GM06990 (cell line): ENCODE measurements around the gene HEMK1.

Source experiments
- DNase-seq: peaks from one replicate; pipeline ENCODE4 v3.0.0-alpha.2; 2011; ENCODE audit not compliant: insufficient read length; ENCODE audit errors: extremely low read depth
- H3K27me3 ChIP-seq: replicated peaks from 2 replicates; pipeline ENCODE4 v1.6.0; 2011; ENCODE audit warnings: low read length; ENCODE audit not compliant: control insufficient read depth, insufficient read depth
- H3K36me3 ChIP-seq: 2 replicates; pipeline ENCODE4 v1.5.1; 2011; ENCODE audit warnings: low read length; ENCODE audit not compliant: control insufficient read depth, insufficient read depth
- H3K4me3 ChIP-seq: replicated peaks from 2 replicates; pipeline ENCODE4 v1.5.1; 2011; ENCODE audit warnings: low read depth, mild to moderate bottlenecking, control low read depth, low read length
- CTCF ChIP-seq: IDR thresholded peaks from 2 replicates; pipeline ENCODE4 v1.5.1; 2011; ENCODE audit warnings: low read length, control low read depth, mild to moderate bottlenecking, inconsistent platforms; ENCODE audit not compliant: insufficient read depth, poor library complexity, severe bottlenecking

HEMK1 gene

DNA sequence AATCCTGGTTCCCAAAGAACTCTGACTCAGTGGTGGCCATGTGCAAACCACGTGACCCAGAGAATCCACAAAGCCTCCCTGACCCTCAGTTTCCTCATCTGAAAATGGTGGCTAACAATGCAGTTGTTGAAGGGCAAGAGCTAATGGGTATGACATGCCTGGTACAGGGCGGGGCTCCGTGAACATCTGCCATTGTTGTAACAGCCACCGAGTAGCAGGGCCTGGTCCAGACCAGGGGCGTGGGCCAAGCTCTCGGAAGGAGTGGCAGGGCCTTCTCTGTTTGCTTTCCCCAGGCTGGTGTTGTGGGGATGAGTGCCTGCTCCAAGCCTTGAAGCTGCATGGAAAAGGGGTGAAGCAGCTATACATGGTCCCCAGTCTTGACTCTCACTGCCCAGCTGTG, 61.1 kb downstream of the HEMK1 start:
- Histone ChIP-seq H3K36me3 (no peaks in the 10 kb centered on the region), H3K27me3 (no peaks in the 10 kb centered on the region)

DNA sequence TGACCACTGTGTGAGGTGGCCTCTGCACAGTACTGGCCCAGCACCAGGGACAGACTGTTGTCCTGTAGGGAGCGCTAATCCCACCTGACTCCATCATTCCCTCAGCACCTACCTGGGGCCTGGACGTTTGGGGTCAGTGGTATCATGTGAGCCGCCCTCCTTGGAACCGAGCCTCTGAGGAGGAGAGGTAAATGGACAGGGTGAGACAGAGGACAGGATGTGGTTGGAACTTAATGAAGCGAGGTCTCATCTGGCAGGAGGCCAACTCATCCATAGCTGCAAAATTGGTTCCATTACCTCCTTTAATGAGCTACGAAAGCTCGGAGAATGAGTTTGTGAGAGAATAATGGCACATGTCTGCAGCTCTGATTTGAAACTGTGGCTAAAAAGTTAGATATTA, 61.6 kb downstream of the HEMK1 start:
- no peaks in the 10 kb centered on the region for H3K36me3 ChIP-seq
- no peak for DNase-seq
- no peaks in the 10 kb centered on the region for H3K27me3 ChIP-seq
- TF ChIP-seq CTCF: no peak
- H3K4me3 ChIP-seq: no peak overlapping the region

More for the DNA sequence above, 61.1 kb downstream of the HEMK1 start:
- DNase-seq: no peak
- no peak overlapping the region for H3K4me3 ChIP-seq
- TF ChIP-seq CTCF: no peak

DNA sequence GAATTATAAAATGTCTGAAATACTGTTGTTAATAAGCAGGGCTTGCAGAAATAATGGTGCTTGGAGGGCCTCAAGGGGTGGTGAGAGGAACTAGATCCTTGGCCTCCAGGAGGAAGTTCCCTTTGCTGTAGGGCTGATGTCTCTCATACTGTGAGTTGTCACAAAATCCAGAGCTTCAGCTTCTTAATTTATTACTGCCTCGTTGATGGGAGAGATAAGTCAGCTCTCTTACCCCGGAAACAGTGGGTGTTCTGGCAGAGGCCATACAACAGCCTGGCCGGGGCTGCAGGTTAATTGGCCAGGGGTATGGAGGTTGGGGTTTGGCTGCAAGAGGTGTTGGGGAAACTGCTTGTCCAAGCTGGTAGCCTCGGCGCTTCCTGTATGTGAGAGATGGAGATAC, 63.1 kb downstream of the HEMK1 start:
- no peak for TF ChIP-seq CTCF
- Histone ChIP-seq H3K4me3 (no peak overlapping the region), H3K36me3 (no peaks in the 10 kb centered on the region; the same call in 1 of the 2 replicates), H3K27me3 (no peaks in the 10 kb centered on the region)
- no peak for DNase-seq

DNA sequence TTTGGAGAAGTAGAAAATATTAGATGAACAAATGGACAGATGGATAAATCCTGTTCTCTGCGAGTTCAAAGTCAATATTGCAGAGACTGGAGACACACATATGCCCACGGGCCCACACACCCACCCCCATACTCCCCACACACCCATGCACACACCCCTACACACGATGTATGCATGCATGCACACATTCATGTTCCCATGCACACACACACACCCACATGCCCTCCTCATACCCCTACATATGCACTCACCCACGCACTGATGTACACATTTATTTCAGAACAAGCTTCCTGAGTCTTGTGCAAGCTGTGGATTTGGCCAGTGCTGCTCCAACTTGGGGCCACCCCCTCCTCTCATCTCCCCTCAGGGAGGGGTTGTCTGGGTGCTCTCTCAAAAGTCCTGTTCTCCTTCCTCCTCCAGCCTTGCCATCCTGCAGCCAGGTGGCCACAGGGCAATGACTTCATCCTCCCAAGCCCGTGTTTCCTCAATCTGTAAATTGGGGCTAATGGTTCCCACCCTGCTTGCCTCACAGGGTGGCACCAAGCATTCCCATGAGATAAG, 64.0 kb downstream of the HEMK1 start:
- Histone ChIP-seq H3K4me3 (no peak overlapping the region), H3K27me3 (no peaks in the 10 kb centered on the region), H3K36me3 (no peaks in the 10 kb centered on the region; the same call in 1 of the 2 replicates)
- no peak for DNase-seq
- TF ChIP-seq CTCF: no peak

- Histone ChIP-seq H3K27me3 (no peaks in the 10 kb centered on the region), H3K36me3 (no peaks in the 10 kb centered on the region; the same call in 1 of the 2 replicates), H3K4me3 (no peak overlapping the region)
- TF ChIP-seq CTCF: no peak
- DNase-seq: no peak
Measured at GRCh38 chr3:50635066-50635465, 65.7 kb downstream of the HEMK1 start.

GRCh38 chr3:50637011-50637410, 67.7 kb downstream of the HEMK1 start:
- no peaks in the 10 kb centered on the region; the same call in 1 of the 2 replicates for H3K36me3 ChIP-seq
- TF ChIP-seq CTCF: no peak
- no peak overlapping the region for H3K4me3 ChIP-seq
- no peak for DNase-seq
- no peaks in the 10 kb centered on the region for H3K27me3 ChIP-seq
